GM18909 (cell line): Measurements from ENCODE around the gene FAM53B.
"Not testable (repeated sequence)": the region's sequence is repeated elsewhere in the genome, so short reads cannot be mapped to it uniquely, and the experiment has no call there.

ENCODE experiments used
- ATAC-seq: cut with Tn5 transposase; IDR thresholded peaks from one replicate; pipeline ENCODE4 v1.9.1; 2021; ENCODE audit warnings: mild to moderate bottlenecking; ENCODE audit not compliant: unreplicated experiment, poor library complexity

The FAM53B gene

GRCh38 chr10:124619802-124620490, 124.2 kb downstream of the FAM53B start:
- peak; percentile 54 for ATAC-seq

DNA sequence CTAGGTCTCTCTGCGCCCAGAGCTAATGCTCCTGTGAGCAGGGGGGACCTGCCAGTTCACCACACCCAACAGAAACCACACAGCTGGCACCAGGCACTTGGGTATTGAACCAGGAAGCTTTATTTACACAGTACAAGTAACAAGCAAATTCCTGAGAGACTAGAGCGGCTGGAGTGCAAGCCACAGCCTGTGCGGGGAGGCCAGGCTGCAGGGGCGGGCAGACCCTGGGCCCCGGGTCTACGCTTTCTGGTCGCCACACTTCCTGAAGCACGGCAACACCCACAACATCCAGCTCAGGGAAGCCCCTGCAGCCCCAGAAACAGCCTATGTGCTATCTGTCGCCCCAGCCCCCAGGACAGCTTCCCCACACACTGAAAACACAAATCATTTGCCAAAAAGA, 125.0 kb downstream of the FAM53B start:
- peak; percentile 26 for ATAC-seq

DNA sequence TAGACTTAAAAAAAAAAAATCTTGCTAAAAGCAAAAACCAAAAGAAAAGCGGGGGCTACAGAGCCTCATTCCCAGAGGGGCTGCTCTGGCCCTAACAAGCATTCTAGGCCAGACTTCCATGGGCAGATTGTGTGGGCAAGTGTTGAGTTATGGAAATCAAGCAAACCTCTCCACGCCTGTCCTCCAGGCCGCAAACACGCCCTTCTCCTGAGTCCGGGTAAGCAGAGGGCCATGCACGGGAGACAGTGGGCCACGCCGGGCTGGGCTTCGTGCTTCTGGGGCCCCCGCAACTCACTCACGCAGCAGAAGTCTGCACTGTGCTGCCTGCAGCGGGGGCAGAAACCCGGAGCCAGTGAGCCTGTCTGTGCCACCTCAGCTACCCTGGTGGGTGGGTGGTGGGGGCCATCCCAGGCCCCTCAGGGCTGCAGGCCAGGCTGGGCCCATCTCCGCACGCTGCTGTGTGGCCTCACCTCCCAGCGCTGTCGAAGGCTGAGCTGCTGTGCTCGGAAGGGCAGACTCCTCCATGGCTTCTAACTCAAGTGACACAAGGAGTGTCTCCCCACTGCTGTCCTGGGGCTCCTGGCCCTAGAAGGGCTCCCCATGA, 125.6 kb downstream of the FAM53B start:
- no peak for ATAC-seq

DNA sequence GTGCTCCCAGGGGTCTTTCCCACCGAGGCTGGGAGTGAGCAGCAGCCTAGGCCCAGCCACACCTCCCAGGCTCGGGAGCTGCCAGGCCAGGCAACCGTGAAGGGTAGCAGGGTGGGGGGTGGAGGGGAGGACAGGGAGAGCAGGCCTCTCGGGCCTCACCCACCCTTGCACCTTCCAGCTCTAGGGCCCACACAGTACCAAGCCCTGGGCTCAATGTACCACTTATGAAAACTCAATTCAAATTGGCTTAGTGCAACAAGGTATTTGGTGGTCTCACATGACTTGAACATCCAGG, 127.4 kb downstream of the FAM53B start:
- ATAC-seq, result no peak

GRCh38 chr10:124616040-124616835, 127.9 kb downstream of the FAM53B start:
- no peak for ATAC-seq

DNA sequence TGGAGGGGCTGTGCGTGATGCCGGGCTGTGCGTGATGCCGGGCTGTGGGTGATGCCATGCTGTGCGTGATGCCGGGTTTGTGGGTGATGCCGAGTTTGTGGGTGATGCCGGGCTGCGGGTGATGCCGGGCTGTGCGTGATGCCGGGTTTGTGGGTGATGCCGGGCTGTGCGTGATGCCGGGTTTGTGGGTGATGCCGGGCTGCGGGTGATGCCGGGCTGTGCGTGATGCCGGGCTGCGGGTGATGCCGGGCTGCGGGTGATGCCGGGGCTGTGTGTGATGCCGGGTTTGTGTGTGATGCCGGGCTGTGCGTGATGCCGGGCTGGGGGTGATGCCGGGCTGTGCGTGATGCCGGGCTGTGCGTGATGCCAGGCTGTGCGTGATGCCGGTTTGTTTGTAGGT, 128.9 kb downstream of the FAM53B start:
- no peak for ATAC-seq

- peak; percentile 47 for ATAC-seq
Measured at GRCh38 chr10:124614003-124614659, 130.0 kb downstream of the FAM53B start.

DNA sequence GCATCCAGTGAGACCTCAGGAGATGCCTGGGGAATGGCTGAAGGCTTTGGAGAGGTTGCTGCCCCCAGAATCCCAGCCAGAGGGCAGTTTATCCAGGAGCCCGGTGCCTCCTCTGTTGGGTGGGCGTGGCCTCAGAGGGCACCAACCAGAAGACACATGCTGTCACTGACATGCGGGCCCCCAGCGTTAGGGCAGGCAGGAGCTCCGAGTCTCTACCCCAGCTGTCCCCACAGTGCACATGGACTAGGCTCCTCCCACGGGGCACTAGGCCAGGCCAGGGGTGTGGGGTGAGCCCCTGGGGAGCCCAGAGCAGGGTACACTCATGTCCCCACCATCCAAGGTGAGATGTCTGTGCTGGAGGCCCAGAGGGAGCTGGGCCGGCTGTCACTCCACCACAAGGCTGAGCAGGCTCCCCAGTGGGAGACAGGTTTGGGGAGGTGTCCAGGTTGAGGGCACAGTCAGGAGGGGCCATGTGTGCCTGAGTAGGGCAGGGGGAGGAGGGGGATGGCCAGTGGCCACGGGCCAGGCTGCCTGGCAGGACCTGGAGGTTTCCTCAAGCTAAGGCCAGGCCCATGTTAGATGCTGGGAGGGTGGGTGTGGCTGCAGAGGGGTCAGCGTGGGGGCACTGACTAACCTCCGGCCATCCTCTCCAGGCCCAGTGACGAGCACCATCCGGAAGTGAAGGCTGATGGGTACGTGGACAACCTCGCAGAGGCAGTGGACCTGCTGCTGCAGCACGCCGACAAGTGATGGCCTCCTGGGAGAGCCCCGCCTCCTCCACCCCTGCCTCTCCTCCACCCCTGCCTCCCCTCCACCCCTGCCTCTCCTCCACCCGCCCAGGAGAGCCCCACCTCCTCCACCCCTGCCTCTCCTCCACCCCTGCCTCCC, 131.3 kb downstream of the FAM53B start:
- ATAC-seq, result no peak

DNA sequence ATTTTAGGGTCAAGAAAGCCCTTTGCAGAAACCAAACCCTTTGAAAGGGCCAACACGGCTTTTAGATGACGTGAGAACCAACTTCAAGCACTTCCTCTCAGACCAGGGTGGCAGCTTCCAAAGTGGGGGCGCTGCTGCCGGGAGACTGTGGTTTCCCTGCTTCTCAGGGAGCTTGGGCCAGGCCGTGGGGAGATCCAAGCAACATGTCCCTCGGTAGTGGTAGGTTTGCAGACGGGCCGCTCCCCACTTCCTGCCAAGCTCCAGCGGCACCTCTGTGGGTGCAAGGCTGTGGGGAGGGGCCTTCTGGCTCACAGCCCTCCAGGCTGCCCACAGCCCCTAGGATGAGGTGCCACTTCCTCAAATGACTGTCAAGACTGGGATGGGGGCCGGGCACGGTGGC, 132.4 kb downstream of the FAM53B start:
- no peak for ATAC-seq

- ATAC-seq, result not testable (repeated sequence)
Measured at GRCh38 chr10:124610851-124611250, 133.3 kb downstream of the FAM53B start.

DNA sequence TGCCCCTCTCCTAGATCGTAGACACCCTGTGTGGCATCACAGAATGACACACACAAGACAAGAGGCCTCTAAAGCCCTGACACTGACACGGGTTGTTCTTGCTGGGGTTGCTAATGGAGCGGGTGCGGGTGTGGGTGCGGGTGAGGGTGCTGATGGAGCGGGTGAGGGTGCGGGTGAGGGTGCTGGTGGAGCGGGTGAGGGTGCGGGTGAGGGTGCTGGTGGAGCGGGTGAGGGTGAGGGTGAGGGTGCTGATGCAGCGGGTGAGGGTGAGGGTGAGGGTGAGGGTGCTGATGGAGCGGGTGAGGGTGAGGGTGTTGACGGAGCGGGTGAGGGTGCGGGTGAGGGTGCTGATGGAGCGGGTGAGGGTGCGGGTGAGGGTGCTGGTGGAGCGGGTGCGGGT, 134.0 kb downstream of the FAM53B start:
- not testable (repeated sequence) for ATAC-seq

DNA sequence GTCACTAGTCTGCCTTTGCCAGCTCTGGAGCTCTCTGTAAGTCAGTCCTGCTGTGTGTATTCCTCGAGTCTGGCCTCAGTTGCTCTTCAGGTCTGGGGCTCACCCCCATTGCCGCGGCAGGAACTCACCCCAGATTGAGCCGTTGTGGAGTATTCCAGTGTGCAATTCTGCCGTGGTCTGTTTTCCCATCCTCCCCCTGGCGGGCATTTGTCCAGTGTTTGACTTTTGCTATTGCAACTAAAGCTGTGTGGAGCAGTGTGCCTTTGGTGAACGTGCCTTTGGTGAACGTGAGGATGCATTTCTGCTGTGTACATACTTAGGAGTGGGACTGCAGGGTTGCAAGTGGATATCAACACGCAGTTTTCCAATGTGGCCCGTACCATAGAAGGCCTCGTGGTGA, 134.5 kb downstream of the FAM53B start:
- ATAC-seq, result no peak

DNA sequence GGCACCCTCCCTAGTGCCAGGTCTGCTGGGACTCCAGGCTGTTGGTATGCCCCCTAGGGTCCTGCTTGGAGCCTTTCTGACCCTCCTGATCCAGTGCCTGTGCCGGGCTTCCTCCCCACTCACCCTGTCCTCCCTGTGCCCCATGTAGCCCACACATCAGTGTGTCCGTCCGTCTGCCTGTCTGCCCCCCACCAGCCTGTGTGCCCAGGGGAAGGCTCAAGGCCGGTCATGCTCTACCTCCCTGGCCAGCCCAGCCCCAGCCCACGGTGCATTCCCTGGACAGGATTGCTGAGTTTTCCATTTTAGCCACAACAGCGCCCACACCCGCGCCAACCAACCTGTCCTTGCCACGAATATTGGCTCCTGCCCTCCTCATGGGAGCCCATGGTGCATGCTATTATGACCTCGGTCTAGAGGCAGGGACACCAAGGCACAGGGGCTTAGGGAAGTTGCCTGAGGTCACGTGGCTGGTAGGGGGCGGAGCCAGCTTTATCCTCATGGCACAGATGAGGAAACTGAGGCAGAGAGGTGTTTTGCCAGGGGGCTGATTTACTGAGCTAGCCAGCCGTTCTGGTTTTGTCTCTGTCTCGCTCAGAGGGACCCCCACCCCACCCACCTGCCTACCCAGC, 136.0 kb downstream of the FAM53B start:
- ATAC-seq, result no peak

DNA sequence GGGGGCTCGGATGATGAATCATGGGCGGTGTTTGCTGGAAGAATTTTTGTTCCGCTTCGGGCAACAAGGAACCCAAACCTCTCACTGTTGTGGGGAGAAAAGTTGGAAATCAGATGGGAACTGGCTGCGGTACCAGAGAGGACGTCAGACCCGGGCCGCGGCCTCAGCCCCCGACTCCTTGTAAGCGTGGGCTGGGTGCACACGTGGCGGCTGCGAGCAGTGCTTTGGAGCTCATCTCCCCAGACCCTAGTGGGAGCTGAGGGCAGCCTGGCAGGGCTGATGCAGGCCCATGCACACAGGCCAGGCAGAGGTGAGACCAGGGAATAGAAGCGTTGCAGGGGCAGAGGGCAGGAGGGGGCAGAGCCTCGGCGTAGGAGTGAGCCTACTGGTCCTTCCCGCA, 136.5 kb downstream of the FAM53B start:
- no peak for ATAC-seq

- ATAC-seq, result no peak
Measured at GRCh38 chr10:124606822-124607221, 137.4 kb downstream of the FAM53B start.

DNA sequence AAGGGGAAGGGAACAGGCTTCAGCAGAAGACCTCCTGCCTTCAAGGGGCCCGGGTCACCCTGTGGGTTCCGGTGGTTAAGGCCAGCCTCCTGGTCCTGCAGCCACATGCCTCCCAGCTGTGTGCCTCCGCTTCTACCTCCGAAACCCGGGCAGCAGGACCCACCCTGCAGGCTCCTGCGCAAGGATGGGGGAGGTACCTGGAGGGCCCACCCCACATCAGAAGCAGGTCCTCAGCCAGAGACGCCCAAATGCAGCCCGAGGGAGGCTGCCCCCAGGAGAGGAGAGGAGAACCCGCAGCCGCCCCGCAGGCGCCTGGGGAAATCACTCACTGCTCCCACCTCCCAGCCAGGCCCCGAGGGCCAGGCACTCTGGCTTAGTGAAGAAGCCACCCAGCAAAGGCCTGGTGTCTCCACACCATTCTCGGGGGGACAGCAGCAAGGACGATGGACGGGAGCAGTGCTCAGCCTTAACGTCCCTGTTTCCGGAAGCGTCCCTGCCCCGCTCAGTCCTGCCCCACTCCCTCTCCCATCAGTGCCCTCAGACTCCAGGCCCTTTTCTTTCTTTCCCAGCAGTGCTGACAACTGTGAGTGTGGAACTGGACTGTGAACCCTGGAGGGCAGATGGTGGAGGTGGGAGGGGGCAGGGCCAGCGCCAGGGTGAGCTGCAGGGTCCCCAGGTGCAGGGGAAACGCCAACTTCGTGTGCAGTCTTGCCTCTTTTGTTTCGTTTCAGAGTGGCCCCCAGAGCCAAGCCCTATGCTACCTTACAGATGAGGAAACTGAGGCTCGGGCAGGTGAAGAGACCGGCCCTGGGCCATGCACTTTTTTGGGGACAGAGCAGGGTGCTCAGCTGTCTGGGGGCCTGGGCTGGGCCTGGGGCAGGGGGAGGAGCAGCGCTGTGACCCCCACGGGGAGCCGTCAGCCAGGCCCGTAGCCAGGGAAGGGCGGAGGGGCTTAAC, 138.0 kb downstream of the FAM53B start:
- no peak for ATAC-seq

DNA sequence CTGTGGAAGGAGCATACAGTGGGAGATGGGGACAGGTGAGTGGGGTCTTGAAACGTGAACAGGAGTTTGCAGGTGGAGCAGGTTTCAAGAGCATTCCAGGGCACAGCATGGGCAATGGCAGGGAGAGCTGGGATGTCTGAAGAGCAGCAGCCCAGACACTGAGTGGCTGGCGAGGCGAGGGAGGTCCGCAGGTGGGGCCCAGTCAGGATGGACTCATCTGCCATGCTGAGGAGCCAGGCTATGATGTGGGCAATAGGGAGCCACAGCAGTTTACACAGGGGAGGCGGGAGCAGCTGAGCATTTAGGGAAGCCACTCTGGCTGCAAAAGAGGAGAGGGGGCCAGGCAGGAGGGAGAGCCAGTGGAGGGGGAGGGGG, 138.7 kb downstream of the FAM53B start:
- no peak for ATAC-seq

DNA sequence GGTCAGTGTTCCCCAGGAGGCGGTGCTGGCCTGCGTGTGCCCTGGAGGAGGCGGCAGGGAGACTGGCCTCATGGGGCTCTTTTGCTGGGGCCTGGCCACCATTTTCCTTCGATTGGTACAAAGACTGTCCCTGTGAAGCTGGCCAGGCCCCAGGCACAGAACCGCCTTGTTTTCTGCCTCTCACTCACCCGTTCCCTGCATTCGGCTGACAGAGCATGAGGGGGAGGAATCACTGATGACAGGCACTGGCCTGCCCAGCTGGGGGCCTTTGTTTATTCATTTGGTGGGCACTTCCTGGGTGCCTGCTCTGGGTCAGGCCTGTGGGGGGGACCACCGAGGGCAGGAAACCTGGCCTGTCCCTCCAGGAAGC, 139.2 kb downstream of the FAM53B start:
- no peak for ATAC-seq
